A204.1 (cell line): ENCODE data around the gene HNRNPA0.
"Not testable (repeated sequence)": the region's sequence is repeated elsewhere in the genome, so short reads cannot be mapped to it uniquely, and the experiment has no call there.

Experiments
- FAIRE-seq: peaks from 2 replicates; lab custom pipeline; 2012; peaks lifted over from hg19 to GRCh38; lab: Jason Lieb, UNC

The HNRNPA0 gene

DNA sequence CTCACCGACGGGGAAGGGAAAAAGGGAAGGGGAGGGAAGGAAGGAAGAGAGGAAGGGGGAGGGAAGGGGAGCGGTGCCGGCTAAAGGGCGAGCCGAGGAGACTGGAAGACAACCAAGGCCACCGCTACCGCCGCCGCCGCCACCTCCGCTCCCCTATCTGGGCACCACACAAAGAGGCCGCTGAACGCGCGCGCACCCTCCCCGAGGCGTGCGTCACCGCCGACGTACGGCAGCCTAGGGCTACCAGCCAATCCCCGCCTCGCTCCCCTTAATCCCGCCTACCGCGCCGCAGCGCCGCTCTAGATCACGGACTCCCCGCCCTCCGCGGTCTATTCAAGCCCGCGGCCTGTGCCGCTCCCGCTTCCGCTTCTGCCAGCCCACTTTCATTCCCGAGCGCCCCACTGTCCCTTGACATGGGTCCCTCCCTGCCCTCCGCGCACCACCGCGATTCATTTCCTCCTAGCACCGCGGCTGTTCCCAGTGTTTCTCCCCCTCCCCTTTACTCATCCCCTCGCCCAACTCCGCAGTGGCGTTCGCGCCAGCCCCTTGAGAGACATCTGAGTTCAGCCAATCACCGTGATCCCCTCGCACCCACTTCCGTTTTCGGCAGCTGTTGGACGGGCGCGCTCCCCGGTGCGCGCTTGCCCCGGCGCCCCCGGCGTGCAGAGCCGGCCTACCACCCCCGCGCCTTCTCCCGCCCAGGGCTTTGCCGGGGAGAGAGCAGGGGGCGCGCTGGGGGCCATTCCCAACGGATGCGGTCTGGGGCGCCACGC, at the start of gene HNRNPA0:
Gene HNRNPA0 (minus strand): TSS at position 176 of the 773 bp plus-strand sequence. CDS start 297 bp downstream, outside the sequence.
- FAIRE-seq = peak; percentile 66

GRCh38 chr5:137802282-137803210, 48.4 kb upstream of the HNRNPA0 start:
- no peak for FAIRE-seq

- no peak for FAIRE-seq
Measured at GRCh38 chr5:137800700-137801411, 46.7 kb upstream of the HNRNPA0 start.

DNA sequence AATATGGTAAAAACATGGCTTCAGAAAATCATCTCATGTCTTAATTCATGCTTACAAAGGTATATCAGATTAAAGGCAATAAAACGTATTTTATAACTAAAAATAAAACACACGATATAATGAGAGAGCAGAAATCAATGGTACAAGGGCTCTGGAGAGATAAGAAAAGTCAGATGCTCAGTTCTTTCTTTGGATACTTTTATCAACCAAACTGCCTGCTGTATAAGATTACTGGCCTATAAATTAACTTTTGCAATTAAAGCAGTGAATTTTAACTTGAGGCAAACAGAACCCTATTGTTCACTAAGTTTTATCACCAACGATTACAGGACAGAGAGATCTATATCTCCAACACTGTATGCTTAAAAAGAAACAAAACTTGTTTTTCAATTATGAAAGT, 42.1 kb upstream of the HNRNPA0 start:
- FAIRE-seq = no peak

GRCh38 chr5:137794863-137795262, 40.7 kb upstream of the HNRNPA0 start:
- no peak for FAIRE-seq

- no peak for FAIRE-seq
Measured at GRCh38 chr5:137792303-137792702, 38.1 kb upstream of the HNRNPA0 start.

DNA sequence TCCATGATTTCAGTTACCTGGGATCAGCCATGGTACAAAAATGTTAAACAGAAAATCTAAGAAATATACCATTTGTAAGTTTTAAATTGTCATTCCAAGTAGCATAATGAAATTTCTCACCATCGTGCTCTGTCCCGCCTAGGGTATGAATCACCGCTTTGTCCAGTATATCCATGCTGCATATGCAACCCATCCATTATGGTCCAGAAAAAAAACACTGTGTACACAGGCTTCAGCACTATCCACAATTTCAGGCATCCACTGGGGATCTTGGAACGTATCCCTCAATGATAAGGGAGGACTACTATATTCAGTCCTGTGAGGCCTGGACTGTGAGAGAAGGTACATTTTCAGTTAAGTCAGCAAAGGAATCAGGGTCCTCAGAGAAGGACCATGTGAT, 37.6 kb upstream of the HNRNPA0 start:
- no peak for FAIRE-seq

DNA sequence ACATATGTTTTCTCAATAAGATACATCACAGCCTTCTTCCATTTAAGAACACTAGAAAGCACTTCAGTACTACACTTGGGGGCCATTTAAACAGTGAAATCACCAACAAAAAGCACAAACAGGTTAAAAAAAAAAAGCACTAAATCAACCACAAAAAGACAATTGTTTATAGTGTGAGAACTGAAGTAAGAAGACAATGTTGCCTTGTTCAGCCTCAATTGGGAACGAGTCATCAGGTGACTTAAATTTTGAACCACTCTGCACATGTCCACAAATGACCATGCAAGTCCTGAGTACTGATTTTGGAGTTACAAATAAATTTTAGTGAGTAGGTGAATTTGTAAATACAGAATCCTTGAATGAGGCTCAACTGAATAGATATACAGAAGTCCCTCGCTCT, 37.2 kb upstream of the HNRNPA0 start:
- FAIRE-seq = no peak

- FAIRE-seq = not testable (repeated sequence)
Measured at GRCh38 chr5:137788560-137788959, 34.4 kb upstream of the HNRNPA0 start.

DNA sequence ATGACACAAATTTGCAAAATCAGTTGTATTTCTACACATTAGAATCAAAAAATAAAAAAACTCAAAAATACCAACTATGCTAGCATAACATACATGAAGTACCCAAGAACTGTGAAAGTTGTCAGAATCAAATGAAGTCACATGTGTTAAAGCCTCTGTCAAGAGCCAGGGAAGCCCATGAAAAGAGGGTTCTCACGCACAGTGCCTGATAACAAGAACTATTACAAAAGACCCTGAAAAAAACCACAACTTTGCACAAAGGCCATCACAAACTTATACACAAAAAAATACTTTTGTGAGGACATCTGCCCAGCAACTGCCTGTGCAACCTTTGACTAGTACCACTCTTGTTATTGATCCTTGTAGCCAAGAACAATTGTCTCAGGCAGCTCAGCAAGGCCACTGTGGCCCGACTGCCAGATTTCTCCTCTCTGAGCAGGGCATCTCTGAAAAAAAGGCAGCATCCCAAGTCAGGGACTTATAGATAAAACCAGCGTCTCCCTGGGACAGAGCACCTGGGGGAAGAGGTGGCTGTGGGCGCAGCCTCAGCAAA, 28.9 kb upstream of the HNRNPA0 start:
- no peak for FAIRE-seq

DNA sequence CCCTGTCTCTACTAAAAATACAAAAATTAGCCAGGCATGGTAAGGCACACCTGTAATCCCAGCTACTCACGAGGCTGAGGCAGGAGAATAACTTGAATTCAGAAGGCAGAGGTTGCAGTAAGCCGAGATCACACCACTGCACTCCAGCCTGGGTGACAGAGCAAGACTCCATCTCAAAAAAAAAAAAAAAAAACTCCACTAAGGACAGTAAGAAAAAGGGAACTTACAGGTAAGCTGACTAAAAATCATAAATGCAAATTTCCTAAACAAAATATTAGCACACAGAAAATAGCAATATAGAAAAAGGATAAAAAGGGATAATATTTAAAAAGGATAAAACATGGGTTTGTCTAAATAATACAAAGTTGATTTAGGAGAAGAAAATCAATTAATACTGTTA, 27.9 kb upstream of the HNRNPA0 start:
- FAIRE-seq = no peak

GRCh38 chr5:137778772-137779564, 24.8 kb upstream of the HNRNPA0 start:
- peak; percentile 97 for FAIRE-seq

DNA sequence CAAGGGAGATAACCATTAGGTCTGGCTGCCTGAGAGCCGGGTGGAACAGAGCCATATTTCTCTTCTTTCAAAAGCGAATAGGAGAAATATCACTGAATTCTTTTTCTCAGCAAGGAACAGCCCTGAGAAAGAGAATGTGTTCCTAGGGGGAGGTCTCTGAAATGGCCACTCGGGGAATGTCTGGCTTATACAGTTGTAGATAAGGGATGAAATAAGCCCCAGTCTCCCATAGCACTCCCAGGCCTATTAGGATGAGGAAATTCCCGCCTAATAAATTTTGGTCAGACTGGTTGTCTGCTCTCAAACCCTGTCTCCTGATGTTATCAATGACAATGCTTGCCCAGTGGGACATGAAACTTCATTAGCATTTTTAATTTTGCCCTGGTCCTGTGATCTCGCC, 13.8 kb upstream of the HNRNPA0 start:
- FAIRE-seq = not testable (repeated sequence)

DNA sequence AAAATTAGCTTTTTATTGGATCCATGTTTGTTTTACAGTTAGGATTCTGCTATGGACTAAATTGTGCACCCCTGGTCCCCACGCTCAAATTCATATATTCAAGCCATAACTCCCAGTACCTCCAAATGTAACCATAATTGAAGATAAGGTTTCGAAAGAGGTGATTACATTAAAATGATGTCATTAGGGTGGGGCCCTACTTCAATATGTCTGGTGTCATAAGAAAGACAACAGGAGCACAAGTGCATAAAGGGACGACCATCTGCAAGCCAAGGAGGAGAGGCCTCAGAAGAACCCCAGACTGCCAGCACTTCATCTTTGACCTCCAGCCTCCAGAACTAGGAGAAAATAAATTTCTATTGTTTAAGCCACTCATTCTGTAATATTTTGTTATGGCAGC, 7.4 kb upstream of the HNRNPA0 start:
- FAIRE-seq = no peak

GRCh38 chr5:137760719-137761516, 6.8 kb upstream of the HNRNPA0 start:
- FAIRE-seq = no peak

DNA sequence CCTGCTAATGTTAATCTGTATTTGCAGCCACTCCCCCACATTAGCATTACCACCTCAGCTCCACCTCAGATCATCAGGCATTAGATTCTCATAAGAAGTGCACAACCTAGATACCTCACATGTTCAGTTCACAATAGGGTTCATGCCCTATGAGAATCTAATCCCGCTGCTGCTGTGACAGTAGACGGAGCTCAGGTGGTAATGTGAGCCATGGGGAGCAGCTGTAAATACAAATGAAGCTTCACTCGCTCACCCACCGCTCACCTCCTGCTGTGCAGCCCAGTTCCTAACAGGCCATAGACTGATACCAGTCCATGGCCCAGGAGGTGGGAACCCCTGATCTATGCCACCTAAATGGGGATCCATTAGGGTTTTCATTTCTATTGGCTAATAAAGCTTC, 6.1 kb upstream of the HNRNPA0 start:
- FAIRE-seq = no peak

- no peak for FAIRE-seq
Measured at GRCh38 chr5:137758715-137759306, 4.6 kb upstream of the HNRNPA0 start.

DNA sequence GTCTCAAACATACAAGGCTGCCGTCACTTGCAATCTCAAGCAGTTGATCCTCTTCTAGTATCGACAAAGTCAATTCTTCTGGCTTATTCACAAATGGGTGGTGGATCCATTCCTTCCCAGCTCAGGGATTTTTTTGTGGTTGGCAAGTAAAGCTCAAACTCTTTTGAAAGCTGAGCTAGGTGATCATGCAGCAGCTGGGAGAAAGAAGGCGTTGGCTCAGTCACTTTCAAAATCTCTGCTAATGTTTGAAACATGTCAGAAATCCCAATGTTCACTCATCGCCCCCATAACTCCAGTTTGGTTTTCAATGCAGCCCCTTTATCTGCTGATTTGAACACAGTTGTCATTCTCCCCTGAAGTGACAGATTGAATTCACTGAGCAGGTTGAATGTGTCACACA, 4.0 kb upstream of the HNRNPA0 start:
- no peak for FAIRE-seq

- FAIRE-seq = no peak
Measured at GRCh38 chr5:137757634-137758033, 3.5 kb upstream of the HNRNPA0 start.
